ENCODE data around the gene PSMD8.
"Not testable (repeated sequence)": the region's sequence is repeated elsewhere in the genome, so short reads cannot be mapped to it uniquely, and the experiment has no call there.

The PSMD8 gene

GRCh38 chr19:38361633-38362075, 12.7 kb upstream of the PSMD8 start:
- no peak for FAIRE-seq
- DNase-seq (ENCODE audit: low spot score): peak; percentile 57

- peak; percentile 26 for DNase-seq (ENCODE audit: low spot score)
- no peak for FAIRE-seq
Observed at GRCh38 chr19:38362076-38362945, 12.1 kb upstream of the PSMD8 start.

GRCh38 chr19:38362946-38363688, 11.3 kb upstream of the PSMD8 start:
- not testable (repeated sequence) for FAIRE-seq; DNase-seq (ENCODE audit: low spot score)

GRCh38 chr19:38367041-38367440, 7.3 kb upstream of the PSMD8 start:
- no peak for FAIRE-seq

GRCh38 chr19:38369584-38369983, 4.8 kb upstream of the PSMD8 start:
- FAIRE-seq: no peak

More at GRCh38 chr19:38367041-38367440, 7.3 kb upstream of the PSMD8 start:
- DNase-seq (ENCODE audit: low spot score): no peak

GRCh38 chr19:38370299-38370698, 4.1 kb upstream of the PSMD8 start:
- FAIRE-seq: no peak
- no peak for DNase-seq (ENCODE audit: low spot score)

More at GRCh38 chr19:38369584-38369983, 4.8 kb upstream of the PSMD8 start:
- DNase-seq (ENCODE audit: low spot score): no peak

GRCh38 chr19:38371081-38371480, 3.3 kb upstream of the PSMD8 start:
- FAIRE-seq: no peak

GRCh38 chr19:38373907-38374331, 452 bp upstream of the PSMD8 start:
- DNase-seq (ENCODE audit: low spot score) (no peak), FAIRE-seq (no peak)

More at GRCh38 chr19:38371081-38371480, 3.3 kb upstream of the PSMD8 start:
- DNase-seq (ENCODE audit: low spot score): no peak

GRCh38 chr19:38375098-38375493, 725 bp downstream of the PSMD8 start:
- DNase-seq (ENCODE audit: low spot score) (no peak), FAIRE-seq (no peak)

GRCh38 chr19:38375748-38376147, 1.4 kb downstream of the PSMD8 start:
- no peak for FAIRE-seq

GRCh38 chr19:38376576-38376975, 2.2 kb downstream of the PSMD8 start:
- DNase-seq (ENCODE audit: low spot score) (no peak), FAIRE-seq (no peak)

More at GRCh38 chr19:38375748-38376147, 1.4 kb downstream of the PSMD8 start:
- no peak for DNase-seq (ENCODE audit: low spot score)

- no peak for DNase-seq (ENCODE audit: low spot score)
- no peak for FAIRE-seq
Observed at GRCh38 chr19:38377052-38377451, 2.7 kb downstream of the PSMD8 start.

GRCh38 chr19:38378866-38379265, 4.5 kb downstream of the PSMD8 start:
- no peak for FAIRE-seq

GRCh38 chr19:38381138-38381537, 6.8 kb downstream of the PSMD8 start:
- DNase-seq (ENCODE audit: low spot score) (no peak), FAIRE-seq (no peak)

More at GRCh38 chr19:38378866-38379265, 4.5 kb downstream of the PSMD8 start:
- no peak for DNase-seq (ENCODE audit: low spot score)

- DNase-seq (ENCODE audit: low spot score) (no peak), FAIRE-seq (no peak)
Observed at GRCh38 chr19:38383184-38383583, 8.8 kb downstream of the PSMD8 start.

- no peak for FAIRE-seq
Observed at GRCh38 chr19:38383743-38384142, 9.4 kb downstream of the PSMD8 start.

GRCh38 chr19:38384209-38385027, 10.0 kb downstream of the PSMD8 start:
- FAIRE-seq: peak; percentile 20
- no peak for DNase-seq (ENCODE audit: low spot score)

More at GRCh38 chr19:38383743-38384142, 9.4 kb downstream of the PSMD8 start:
- no peak for DNase-seq (ENCODE audit: low spot score)

GRCh38 chr19:38385057-38385803, 10.9 kb downstream of the PSMD8 start:
- FAIRE-seq: no peak
- DNase-seq (ENCODE audit: low spot score): no peak

- no peak for DNase-seq (ENCODE audit: low spot score)
- FAIRE-seq: no peak
Observed at GRCh38 chr19:38385804-38386257, 11.5 kb downstream of the PSMD8 start.

GRCh38 chr19:38386300-38386970, 12.1 kb downstream of the PSMD8 start:
- no peak for DNase-seq (ENCODE audit: low spot score)
- FAIRE-seq: no peak
